HG03460 (cell line): Measurements from ENCODE around the gene DNAAF2.
"Not testable (repeated sequence)": the region's sequence is repeated elsewhere in the genome, so short reads cannot be mapped to it uniquely, and the experiment has no call there.

ENCODE experiments used
- ATAC-seq: cut with Tn5 transposase; IDR thresholded peaks from one replicate; pipeline ENCODE4 v1.9.1; 2021; ENCODE audit not compliant: unreplicated experiment

DNAAF2 gene, protein sequence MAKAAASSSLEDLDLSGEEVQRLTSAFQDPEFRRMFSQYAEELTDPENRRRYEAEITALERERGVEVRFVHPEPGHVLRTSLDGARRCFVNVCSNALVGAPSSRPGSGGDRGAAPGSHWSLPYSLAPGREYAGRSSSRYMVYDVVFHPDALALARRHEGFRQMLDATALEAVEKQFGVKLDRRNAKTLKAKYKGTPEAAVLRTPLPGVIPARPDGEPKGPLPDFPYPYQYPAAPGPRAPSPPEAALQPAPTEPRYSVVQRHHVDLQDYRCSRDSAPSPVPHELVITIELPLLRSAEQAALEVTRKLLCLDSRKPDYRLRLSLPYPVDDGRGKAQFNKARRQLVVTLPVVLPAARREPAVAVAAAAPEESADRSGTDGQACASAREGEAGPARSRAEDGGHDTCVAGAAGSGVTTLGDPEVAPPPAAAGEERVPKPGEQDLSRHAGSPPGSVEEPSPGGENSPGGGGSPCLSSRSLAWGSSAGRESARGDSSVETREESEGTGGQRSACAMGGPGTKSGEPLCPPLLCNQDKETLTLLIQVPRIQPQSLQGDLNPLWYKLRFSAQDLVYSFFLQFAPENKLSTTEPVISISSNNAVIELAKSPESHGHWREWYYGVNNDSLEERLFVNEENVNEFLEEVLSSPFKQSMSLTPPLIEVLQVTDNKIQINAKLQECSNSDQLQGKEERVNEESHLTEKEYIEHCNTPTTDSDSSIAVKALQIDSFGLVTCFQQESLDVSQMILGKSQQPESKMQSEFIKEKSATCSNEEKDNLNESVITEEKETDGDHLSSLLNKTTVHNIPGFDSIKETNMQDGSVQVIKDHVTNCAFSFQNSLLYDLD

DNA sequence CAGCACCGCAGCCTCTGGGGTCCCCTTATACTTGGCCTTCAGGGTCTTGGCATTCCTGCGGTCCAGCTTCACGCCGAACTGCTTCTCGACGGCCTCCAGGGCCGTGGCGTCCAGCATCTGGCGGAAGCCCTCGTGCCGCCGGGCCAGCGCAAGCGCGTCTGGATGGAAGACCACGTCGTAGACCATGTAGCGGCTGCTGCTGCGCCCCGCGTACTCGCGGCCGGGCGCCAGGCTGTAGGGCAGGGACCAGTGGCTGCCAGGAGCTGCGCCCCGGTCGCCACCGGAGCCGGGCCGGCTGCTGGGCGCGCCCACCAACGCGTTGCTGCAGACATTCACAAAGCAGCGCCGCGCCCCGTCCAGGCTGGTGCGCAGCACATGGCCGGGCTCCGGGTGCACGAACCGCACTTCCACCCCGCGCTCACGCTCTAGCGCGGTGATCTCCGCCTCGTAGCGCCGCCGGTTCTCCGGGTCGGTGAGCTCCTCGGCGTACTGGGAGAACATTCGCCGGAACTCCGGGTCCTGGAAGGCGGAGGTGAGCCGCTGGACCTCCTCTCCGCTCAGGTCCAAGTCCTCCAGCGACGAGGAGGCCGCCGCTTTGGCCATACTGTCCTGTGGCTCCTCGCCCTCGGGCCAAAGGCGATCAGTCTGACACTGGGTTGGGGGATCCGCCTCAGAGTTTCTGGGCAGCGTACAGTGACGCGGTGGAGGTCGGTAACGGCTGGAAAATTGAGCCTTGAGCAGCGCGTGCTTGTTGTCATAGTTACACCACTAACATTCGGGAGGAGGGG, at the start of gene DNAAF2:
Gene DNAAF2 (minus strand): TSS at position 698 of the 788 bp plus-strand sequence. CDS start 95 bp downstream, at position 603.
- peak; percentile 30 for ATAC-seq

DNA sequence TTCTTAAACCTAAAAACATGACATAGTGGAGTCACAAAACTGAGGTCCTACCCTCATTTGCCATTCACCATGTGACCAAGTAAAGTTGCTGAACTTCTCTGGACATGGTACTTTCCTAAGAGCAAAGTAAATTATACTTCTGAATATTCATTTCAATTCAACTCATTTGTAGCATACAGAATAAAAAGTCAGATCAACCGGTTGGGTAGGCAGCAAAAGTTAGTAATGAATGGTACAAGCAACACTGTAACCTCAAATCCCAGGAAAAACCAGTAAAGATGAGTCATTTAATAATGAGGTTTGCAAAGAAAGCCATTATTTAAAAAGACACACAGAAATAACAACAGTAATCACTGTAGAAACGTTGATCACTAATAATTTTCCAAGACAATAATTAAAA, 44.2 kb upstream of the DNAAF2 start:
- ATAC-seq, result no peak

DNA sequence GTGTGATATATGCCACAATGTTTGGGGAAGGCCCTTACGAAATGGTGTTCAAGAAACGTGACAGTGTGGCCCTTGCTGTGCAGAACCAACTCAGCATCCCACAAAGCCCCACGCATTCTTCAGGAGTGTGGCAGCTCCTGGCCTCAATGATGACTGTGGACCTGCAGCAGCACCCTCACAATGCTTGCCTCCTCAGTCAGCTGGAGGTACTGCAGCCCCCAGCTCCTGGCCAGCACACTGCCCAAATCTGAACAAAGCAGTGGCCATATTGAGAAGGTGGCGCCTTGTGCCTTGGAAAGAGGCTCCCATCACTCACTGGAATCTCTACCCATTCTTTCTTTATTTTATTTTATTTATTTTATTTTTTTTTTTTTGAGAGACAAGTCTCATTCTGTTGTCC, 42.6 kb upstream of the DNAAF2 start:
- ATAC-seq, result no peak

DNA sequence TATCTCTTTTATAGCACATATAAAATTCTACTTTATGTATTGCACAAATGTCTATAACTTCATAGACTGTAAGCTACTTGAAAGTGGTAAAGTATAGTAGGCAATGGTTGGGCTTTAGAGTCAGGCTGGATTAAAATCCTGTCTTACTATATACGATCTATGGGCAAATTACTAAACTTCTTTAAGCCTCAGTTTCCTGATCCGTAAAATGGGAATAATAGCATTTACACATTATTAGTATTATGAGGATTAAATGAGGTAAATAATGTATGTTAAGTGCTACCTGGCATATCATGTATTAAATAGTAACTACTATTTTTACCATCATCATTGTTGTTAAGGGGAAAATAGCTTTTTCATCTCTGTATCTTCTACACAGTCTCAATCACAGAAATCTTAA, 38.5 kb upstream of the DNAAF2 start:
- ATAC-seq, result no peak

DNA sequence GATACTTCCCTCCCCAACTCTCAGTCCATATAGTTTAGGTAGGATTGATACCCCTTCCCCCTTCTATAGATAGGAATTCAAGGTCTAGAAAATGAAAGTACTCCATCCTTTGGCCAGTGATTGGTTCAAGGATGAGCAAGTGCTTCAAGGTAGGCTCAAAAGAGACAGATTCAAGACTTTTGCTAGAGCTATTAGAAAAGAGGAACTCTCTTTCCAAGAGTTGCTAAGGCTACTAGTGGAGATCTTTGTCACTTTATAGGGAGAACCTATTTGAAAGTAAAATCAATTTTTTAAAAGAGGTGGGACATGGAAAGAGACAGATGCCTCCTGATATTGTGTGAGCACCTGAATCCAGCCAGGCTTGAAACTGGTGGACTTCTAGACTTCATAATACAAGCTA, 35.4 kb upstream of the DNAAF2 start:
- ATAC-seq, result no peak

DNA sequence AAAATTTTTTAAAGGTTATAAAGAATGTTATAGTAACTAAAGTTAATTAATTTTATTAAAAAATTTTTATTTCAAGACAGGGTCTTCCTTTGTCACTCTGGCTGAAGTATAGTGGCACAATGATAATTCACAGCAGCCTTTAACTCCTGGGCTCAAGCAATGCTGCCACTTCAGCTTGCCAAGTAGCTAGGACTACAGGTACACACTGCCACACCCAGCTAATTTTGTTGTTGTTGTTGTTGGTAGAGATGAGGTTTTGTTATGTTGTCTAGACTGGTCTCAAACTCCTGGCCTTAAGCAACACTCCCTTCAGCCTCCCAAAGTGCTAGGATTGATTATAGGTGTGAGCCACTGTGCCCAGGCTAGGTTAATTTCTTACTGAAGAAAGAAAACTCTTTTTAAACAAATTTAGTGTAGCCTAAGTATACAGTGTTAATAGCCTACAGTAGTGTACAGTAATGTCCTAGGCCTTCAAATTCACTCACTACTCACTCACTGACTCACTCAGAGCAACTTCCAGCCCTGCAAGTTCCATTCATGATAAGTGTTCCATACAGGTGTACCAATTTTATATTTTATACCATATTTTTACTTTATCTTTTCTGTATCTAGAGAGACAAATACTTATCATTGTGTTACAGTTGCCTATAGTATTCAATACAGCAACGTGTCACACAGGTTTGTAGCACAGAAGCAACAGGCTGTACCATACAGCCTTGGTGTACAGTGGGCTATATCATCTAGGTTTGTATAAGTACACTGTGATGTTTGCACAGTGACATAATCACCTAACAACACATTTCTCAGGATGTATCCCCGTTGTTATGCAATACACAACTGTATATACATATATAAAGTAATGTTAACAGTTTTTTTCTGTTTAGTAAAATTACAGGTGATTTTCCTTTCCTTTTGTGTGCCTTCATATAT, 24.7 kb upstream of the DNAAF2 start:
- ATAC-seq, result no peak

DNA sequence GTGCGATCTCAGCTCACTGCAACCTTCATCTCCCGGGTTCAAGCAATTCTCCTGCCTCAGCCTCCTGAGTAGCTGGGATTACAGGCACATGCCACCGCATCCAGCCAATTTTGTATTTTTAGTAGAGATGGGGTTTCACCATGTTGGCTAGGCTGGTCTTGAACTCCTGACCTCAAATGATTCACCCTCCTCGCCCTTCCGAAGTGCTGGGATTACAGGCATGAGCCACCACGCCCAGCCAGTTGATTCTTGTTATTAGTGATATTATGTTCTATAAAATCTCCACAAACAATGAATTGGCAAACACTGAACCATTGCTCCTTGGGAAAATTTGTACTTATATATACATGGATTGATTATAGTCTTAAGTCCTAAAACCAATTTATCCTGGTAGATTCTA, 22.5 kb upstream of the DNAAF2 start:
- not testable (repeated sequence) for ATAC-seq

DNA sequence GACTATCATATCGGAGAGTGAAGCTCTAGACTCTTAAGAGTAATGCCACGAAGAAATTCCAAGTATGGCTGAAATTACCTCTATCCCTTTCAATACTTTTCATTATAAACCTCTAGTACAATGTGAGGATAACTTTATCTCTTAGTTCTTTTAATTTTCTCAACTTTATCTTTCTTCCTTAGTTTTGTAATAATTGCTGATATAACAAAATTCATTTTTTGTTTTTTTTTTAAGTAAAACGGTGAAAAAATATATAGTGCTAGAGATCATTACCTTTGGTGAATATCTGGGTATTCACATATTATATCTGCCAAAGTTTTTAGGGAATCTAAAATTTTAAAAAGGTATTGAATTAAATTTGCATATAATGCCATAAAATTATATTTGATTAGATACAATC, 19.5 kb upstream of the DNAAF2 start:
- no peak for ATAC-seq

DNA sequence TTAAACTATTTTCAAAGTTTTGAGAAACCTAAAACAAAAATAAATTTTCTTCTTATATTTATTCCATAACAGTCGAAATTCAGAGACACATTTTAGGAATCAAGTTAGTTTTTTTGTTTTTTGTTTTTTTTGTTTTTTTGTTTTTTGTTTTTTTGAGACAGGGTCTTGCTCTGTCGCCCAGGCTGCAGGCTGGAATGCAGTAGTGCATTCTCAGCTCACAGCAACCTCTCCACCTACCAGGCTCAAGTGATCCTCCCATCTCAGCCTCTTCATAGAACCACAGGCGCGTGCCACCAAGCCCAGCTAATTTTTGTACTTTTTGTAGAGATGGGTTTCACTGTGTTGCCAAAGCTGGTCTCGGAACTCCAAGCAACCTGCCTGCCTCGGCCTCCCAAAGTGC, 18.5 kb upstream of the DNAAF2 start:
- no peak for ATAC-seq

DNA sequence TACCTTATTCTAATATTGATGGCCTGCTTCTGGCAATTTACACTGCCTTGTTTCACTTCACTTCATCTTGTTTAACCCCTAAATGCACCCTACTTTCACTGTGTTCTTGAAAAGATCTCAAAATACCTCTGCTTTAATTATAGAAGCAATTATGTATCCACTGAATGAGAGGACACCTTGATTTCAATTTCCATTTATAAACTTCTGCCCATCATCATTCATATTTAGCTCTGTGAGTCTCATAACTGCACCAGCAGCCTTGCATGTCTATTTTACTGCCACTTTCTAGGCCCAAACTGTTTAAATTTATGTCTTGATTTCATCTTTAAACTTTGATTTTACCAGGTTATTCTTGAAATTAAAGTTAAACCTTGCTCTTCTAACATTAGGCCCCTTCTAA, 7.1 kb upstream of the DNAAF2 start:
- no peak for ATAC-seq

DNA sequence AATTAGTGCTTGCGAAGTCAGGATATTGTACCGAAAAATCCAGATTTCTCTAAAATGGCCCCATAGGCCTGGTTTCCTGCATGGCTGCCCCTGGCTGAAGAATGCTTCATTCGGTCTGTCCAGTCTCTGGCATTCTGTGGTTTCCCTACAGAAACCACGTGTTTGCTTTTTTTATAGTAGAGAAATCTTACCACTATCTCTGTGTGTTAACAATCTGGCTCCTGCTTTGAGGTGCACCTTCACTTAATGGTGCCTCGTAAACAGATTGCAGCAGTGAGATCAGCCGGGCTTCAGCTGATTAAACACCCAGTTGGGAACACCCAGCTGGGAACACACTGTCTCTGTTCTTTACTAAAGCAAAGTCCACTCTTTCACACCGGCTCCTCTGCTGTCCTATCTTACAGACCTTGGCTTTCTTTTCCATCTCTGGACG, 6.7 kb upstream of the DNAAF2 start:
- no peak for ATAC-seq

DNA sequence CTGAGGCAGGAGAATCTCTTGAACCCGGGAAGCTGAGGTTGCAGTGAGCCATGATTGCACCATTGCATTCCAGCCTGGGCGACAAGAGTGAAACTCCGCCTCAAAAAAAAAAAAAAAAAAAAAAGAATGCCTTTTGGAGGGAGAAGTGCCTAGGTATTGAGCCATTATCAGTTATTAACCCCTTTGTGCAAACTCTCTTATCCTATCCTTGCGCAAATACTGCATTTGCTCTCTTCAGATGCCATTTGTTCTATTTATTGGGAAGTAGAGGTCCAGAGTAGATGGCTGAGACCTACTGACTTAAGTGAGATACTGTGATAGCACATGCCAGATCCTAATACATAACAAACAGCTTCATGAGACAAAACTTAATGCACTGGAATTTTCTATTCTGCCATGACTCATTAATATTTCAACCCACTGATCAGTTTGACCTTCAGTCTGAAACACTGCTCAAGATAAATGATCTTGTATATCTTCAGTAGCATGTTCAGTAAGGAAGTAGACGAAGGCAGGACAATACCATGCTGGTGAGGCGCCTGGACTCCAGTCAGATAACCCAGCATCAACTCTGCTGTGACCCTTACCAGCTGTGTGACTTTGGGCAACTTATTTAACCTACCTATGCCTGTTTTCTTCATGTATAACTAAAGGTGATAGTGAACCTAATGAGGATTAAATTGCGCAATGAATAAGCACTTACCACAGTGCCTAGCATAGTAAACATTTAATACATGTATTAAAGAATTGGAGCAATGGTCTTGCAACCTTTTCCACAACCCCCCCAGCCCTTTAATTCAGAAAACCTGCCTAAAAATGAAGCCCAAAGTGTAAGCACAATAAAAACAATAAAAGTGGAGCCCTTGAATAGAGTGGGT, 5.7 kb upstream of the DNAAF2 start:
- ATAC-seq, result no peak

DNA sequence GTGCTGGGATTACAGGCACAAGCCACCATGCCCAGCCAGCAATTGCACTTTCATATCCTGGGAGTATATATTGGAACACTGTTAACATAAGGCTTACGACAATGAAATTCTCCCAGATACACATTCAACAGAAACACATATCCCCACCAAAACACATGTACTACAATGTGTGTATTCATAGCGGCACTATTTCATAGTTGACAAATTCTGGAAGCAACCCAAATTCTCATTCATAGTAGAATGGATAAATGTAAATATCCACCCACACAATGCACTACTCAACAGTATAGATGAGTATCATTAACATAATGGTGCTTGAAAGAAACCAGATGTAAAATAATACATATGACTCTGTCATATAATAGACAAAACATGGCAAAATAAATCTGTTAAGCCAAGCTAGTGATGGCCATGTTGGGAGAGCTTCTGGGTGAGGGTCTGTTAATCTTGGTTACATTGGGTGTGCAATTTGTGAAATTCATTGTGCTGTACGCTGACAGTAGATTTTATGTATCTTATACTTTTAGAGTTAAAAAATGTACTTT, 2.6 kb upstream of the DNAAF2 start:
- ATAC-seq, result no peak

DNA sequence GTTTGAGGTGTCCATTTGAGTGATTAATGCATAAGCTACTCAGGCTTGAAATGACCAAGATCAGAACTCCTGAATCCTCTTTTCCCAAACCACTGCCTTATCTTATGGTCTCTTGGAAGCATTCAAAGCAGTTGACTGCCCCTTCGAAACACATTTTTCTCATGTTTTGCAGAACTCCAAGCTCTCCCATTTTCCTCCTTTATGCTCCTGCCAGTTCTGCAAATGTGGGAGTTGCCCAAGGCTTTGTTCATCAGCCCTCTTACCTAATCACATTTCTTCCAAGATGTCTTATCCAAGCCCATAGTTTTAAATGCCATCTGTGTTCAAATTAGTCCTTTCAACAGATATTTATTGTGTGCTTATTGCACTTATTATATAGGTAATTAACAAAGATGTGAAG, 1.8 kb upstream of the DNAAF2 start:
- no peak for ATAC-seq

DNA sequence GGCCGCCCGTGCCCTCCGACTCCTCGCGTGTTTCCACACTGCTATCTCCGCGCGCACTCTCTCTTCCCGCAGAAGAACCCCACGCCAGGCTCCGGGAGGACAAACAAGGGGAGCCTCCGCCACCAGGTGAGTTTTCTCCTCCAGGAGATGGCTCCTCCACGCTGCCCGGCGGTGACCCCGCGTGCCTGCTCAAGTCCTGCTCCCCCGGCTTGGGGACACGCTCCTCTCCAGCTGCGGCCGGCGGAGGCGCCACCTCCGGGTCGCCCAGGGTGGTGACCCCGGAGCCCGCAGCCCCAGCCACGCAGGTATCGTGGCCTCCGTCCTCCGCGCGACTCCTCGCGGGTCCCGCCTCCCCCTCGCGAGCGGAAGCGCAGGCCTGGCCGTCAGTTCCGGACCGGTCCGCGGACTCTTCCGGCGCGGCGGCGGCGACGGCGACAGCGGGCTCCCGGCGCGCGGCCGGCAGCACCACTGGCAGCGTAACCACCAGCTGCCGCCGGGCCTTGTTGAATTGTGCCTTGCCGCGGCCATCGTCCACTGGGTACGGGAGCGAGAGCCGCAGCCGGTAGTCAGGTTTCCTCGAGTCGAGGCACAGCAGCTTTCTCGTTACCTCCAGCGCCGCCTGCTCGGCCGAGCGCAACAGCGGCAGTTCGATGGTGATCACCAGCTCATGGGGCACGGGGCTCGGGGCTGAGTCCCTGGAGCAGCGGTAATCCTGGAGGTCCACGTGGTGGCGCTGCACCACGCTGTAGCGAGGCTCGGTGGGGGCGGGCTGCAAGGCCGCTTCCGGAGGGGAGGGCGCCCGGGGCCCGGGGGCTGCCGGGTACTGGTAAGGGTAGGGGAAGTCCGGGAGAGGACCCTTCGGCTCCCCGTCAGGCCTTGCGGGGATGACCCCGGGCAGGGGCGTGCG, 1.2 kb downstream of the DNAAF2 start:
- peak; percentile 78 for ATAC-seq

DNA sequence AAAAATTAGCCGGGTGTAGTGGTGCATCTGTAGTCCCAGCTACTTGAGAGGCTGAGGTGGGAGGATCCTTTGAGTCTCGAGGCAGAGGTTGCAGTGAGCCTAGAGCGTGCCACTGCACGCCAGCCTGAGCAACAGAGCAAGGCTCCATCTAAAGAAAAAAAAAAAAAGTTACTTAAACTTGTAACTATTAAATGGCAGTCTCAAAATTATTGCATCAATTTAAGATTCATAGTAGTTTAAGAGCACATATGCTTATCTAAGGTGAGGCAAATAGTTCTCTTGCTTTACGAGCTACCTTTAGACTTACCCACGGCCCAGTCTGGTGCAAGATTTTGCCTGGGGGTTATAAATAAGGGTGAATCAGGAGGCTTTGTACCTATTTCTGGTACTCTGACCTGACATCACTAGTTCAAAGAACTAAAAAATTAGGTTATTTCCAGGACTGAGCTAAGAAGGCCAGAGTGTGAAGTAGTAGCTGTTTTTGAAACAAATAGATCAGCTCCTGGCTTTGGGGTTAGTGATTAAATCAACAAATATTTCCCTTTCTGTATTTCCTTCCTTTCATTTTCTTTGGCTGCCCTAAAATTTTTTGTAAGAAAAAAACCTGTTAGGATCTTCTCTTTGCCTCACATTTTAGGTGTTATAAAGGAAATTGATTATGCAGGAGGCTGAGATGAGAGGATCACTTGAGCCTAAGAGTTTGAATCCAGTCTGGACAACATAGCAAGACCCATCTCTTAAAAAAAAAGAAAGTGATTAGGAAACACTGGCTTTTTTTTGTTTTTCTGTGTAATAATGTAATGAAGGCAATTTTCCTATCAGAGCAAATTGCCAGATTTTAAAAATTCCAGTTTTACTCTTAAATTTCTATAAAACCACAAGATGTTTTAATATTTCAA, 10.9 kb downstream of the DNAAF2 start:
- ATAC-seq, result no peak

DNA sequence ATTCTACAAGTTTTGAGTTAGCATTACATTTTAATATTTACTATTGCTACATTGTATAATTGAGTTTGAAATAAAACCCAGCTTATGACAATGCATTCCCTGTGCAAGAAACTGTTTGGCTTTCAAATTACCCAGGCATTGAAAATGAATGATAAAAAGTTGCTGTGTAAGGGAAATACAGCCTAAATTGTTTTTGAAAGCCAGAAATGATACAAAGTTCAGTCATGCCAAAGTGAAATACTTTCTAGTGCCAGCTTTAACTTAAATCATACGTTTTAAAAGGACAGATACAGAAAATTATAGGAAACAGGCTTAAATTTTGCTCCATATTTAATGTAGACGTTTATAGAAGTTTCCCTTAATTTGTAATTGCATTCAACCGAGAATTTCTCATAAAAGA, 11.7 kb downstream of the DNAAF2 start:
- no peak for ATAC-seq
